Measurements from ENCODE around the gene MAP3K13.
A peak's percentile ranks its signal among the peaks of the same experiment; 100 is the strongest.
"Not testable (repeated sequence)": the region's sequence is repeated elsewhere in the genome, so short reads cannot be mapped to it uniquely, and the experiment has no call there.

The MAP3K13 gene

DNA sequence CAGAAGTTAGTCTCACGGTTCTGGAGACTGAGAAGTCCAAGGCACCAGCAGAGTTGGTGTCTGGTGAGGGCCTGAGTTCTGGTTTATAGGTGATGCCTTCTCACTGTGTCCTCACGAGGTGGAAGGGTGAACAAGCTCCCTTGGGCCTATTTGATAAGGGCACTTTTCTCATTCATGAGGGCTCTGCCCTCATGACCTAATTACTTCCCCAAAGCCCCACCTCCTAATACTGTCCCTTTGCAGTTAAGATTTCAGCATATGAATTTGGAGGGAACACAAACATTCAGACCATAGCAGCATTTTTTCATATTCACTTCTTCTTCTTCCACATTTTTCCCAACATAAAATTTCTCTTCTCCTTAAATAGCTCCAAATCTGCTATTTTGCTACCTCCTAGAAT, 94.4 kb downstream of the MAP3K13 start:
- no peak for DNase-seq
- Mint-ChIP-seq H3K4me1 (no peaks in the 10 kb centered on the region), H3K4me3 (no peak overlapping the region), H3K27me3 (ENCODE audit: low read depth, poor library complexity) (peaks cover 7% of the 10 kb centered on the region), H3K36me3 (ENCODE audit: low read depth) (peaks cover 3% of the 10 kb centered on the region), H3K9me3 (peaks cover 4% of the 10 kb centered on the region), H3K27ac (no peak overlapping the region)
- TF ChIP-seq, protein P1, sequence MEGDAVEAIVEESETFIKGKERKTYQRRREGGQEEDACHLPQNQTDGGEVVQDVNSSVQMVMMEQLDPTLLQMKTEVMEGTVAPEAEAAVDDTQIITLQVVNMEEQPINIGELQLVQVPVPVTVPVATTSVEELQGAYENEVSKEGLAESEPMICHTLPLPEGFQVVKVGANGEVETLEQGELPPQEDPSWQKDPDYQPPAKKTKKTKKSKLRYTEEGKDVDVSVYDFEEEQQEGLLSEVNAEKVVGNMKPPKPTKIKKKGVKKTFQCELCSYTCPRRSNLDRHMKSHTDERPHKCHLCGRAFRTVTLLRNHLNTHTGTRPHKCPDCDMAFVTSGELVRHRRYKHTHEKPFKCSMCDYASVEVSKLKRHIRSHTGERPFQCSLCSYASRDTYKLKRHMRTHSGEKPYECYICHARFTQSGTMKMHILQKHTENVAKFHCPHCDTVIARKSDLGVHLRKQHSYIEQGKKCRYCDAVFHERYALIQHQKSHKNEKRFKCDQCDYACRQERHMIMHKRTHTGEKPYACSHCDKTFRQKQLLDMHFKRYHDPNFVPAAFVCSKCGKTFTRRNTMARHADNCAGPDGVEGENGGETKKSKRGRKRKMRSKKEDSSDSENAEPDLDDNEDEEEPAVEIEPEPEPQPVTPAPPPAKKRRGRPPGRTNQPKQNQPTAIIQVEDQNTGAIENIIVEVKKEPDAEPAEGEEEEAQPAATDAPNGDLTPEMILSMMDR (IDR thresholded peaks at IDR 0.05): no peak

DNA sequence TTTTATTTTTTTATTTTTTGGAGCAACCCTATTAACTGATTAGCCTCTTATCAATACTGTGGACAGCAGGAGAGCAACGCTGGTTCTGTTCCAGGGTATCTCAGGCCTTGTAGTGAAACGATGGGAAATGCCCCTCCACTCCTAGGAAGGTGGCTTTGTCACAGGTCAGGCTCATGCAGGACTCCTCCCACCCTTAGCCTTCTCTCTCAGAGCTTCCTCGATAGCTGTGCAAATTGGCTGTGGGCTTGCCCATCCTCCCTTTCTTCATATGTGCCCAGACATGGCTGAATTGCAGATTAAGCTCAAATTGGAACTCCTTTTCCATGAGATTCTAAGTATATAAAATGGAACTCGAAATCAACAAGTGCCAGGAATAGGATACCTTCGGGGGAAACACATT, 97.4 kb downstream of the MAP3K13 start:
- H3K4me3 Mint-ChIP-seq: no peak overlapping the region
- no peak overlapping the region for H3K27ac Mint-ChIP-seq
- no peaks in the 10 kb centered on the region for H3K4me1 Mint-ChIP-seq
- no peak for DNase-seq
- peaks cover 10% of the 10 kb centered on the region for H3K36me3 Mint-ChIP-seq (ENCODE audit: low read depth)
- peaks cover 11% of the 10 kb centered on the region for H3K27me3 Mint-ChIP-seq (ENCODE audit: low read depth, poor library complexity)
- H3K9me3 Mint-ChIP-seq: peaks cover 4% of the 10 kb centered on the region
- TF ChIP-seq, protein P1 (IDR thresholded peaks at IDR 0.05): no peak

DNA sequence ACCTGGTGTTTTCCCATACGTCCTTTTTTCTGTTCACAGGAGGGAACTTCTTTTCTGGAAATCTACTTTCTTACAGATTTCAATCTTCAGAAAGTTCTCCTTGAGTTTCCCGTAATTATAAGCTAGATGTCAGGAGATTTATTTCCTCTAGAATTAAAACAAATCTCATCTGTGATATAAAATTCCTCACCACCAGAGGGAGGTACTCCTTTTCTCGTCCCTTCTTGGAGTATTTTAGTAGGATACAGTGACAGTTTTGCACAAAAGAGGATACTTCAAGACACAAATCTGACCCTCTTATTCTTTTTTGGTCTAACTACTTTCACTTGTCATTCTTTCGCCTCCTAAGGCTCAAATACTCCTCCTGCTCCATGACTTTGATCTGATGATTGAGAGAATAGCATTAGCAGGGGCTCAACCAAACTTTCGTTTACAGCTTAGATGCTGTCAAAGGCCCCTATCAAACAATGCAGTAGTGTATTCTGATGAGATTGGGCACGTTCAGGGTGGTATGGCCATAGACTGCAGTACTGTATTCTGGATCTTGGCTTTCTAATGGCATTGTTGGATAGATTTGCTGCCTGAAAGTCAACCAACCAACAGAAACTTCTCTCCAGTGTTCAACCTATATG, 97.9 kb downstream of the MAP3K13 start:
- H3K4me3 Mint-ChIP-seq: no peak overlapping the region
- peaks cover 16% of the 10 kb centered on the region for H3K36me3 Mint-ChIP-seq (ENCODE audit: low read depth)
- H3K9me3 Mint-ChIP-seq: peaks cover 4% of the 10 kb centered on the region
- H3K27me3 Mint-ChIP-seq (ENCODE audit: low read depth, poor library complexity): peaks cover 11% of the 10 kb centered on the region
- DNase-seq: no peak
- H3K27ac Mint-ChIP-seq: no peak overlapping the region
- no peaks in the 10 kb centered on the region for H3K4me1 Mint-ChIP-seq
- TF ChIP-seq, protein P1 (IDR thresholded peaks at IDR 0.05): peak; percentile 39

DNA sequence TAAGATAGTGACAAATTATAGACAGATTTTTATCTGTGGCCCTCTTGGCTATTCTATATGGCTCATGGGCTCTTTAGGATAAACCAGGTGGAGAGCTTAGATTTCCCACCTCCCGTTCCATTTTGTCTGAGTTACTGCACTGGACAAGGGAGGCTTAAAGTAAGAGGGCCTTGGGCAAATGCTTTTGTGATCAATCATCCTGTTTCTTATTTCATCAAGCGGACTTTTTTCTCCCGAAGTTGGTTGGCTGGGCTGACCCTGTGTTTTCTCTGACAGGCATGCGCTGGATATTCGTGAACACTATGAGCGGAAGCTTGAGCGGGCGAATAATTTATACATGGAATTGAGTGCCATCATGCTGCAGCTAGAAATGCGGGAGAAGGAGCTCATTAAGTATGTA, 102.5 kb downstream of the MAP3K13 start:
- Mint-ChIP-seq H3K4me3 (no peak overlapping the region), H3K4me1 (peaks cover 10% of the 10 kb centered on the region), H3K9me3 (no peaks in the 10 kb centered on the region), H3K36me3 (ENCODE audit: low read depth) (peaks cover 34% of the 10 kb centered on the region), H3K27ac (no peak overlapping the region), H3K27me3 (ENCODE audit: low read depth, poor library complexity) (peaks cover 4% of the 10 kb centered on the region)
- TF ChIP-seq, protein P1 (IDR thresholded peaks at IDR 0.05): no peak
- no peak for DNase-seq

DNA sequence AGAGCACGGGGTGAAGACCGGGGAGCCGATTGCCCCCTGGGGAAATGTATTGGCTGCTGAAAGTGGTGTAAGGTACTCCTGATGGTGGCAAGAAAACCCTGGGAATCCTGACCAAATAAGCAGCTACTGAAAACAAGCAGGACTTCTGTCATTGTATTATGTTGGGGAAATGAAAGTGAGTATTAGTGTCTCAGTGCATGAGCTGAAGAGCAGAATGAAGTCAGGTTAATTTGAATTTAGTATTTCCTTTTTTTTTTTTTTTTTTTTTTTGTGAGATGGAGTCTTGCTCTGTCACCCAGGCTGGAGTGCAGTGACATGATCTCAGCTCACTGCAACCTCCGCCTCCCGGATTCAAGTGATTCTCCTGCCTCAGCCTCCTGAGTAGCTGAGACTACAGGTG, 103.2 kb downstream of the MAP3K13 start:
- H3K27ac Mint-ChIP-seq; H3K27me3 Mint-ChIP-seq (ENCODE audit: low read depth, poor library complexity); H3K4me3 Mint-ChIP-seq; H3K9me3 Mint-ChIP-seq; DNase-seq: not testable (repeated sequence)
- peaks cover 11% of the 10 kb centered on the region for H3K4me1 Mint-ChIP-seq
- peaks cover 34% of the 10 kb centered on the region for H3K36me3 Mint-ChIP-seq (ENCODE audit: low read depth)

DNA sequence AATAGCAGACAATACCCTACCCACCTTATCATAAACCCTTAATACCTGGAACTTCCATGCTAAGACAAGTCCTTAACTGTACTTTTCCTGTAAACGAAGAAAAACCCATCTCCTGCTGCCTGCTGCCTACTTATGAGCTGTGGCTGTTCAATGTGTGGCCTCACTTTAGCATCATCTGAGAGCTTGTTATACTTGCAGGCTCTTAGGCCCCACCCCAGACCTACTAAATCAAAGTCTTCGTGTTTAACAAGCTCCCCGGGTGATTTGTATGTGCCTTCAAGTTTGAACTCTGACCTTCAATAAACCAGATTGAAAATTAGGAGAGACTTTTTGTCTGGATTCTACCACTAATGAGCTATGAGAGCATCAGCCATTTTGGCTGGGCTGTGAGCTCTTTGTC, 106.6 kb downstream of the MAP3K13 start:
- no peak for DNase-seq
- Mint-ChIP-seq H3K36me3 (ENCODE audit: low read depth) (peaks cover 43% of the 10 kb centered on the region), H3K4me1 (peaks cover 11% of the 10 kb centered on the region), H3K4me3 (no peak overlapping the region), H3K27me3 (ENCODE audit: low read depth, poor library complexity) (no peaks in the 10 kb centered on the region), H3K27ac (no peak overlapping the region), H3K9me3 (no peaks in the 10 kb centered on the region)
- TF ChIP-seq, protein P1 (IDR thresholded peaks at IDR 0.05): no peak
